Naive thymus-derived CD4-positive, alpha-beta T cell (primary cell): Measurements from ENCODE around the gene METAP1D. TPM values are rescaled to one million over a fixed set of nuclear protein-coding genes. Genes with fewer than 3 reads are reported as not detected.
"Not testable (repeated sequence)": the region's sequence is repeated elsewhere in the genome, so short reads cannot be mapped to it uniquely, and the experiment has no call there.

Source experiments
- ATAC-seq: fragments of 150-1000 bp; cut with Tn5 transposase; 2 replicates; pipeline ENCODE4 v1.10.0; 2021; ENCODE audit warnings: mild to moderate bottlenecking, moderate library complexity
- CTCF ChIA-PET: fragments of 350-600 bp; sonication (Branson Sonifier 250); formaldehyde crosslinking; loops from one replicate; lab custom pipeline; 2021; ENCODE audit warnings: antibody characterized with exemption; lab: Charles Lee
- POLR2A ChIA-PET: fragments of 350-600 bp; sonication (Branson Sonifier 250); formaldehyde crosslinking; loops from one replicate; lab custom pipeline; 2021; ENCODE audit warnings: antibody characterized with exemption, inconsistent platforms; lab: Charles Lee
- DNase-seq, 9 donors: peaks; one replicate each; pipeline versions ENCODE4 v3.0.0 to v3.0.0-alpha.2; 2020 to 2022; ENCODE audit warnings: mixed read lengths in 1 of 9
- H3K27ac ChIP-seq: one replicate; pipeline ENCODE4 v1.7.0; 2013; ENCODE audit warnings: mild to moderate bottlenecking, low read depth, low read length, moderate library complexity
- H3K27me3 ChIP-seq, 2 donors: one replicate each; pipeline ENCODE4 v1.7.0; 2013; ENCODE audit warnings: low read length in 2 of 2, mild to moderate bottlenecking in 2 of 2, moderate library complexity in 2 of 2; ENCODE audit not compliant: control insufficient read depth in 2 of 2, insufficient read depth in 2 of 2
- H3K36me3 ChIP-seq, 3 experiments: 1 replicate in 2 of 3; 2 replicates in 1 of 3; pipeline ENCODE4 v1.7.0; 2013; ENCODE audit warnings: low read length in 3 of 3, mild to moderate bottlenecking in 3 of 3, moderate library complexity in 1 of 3; ENCODE audit not compliant: insufficient read depth in 3 of 3, control insufficient read depth in 2 of 3
- H3K4me1 ChIP-seq, 2 donors: one replicate each; pipeline ENCODE4 v1.7.0; 2013; ENCODE audit warnings: low read length in 2 of 2, mild to moderate bottlenecking in 2 of 2, moderate library complexity in 1 of 2; ENCODE audit not compliant: control insufficient read depth in 2 of 2, insufficient read depth in 2 of 2
- H3K4me3 ChIP-seq: 2 replicates; pipeline ENCODE4 v1.7.0; 2013; ENCODE audit warnings: mild to moderate bottlenecking, low read length
- H3K9me3 ChIP-seq, 3 experiments: 1 replicate in 2 of 3; 2 replicates in 1 of 3; pipeline ENCODE4 v1.7.0; 2013; ENCODE audit warnings: low read length in 3 of 3; ENCODE audit not compliant: control insufficient read depth in 2 of 3
- H3K27ac Mint-ChIP-seq, 9 donors: one replicate each; pipeline ENCODE4 v1.8.0; 2020 to 2022; ENCODE audit warnings: mixed read lengths in 9 of 9, mild to moderate bottlenecking in 8 of 9, moderate library complexity in 5 of 9, inconsistent platforms in 2 of 9
- H3K27me3 Mint-ChIP-seq, 5 donors: one replicate each; pipeline ENCODE4 v1.8.0; 2021 to 2022; ENCODE audit warnings: mixed read lengths in 5 of 5, mild to moderate bottlenecking in 1 of 5
- H3K36me3 Mint-ChIP-seq, 5 donors: one replicate each; pipeline ENCODE4 v1.8.0; 2020 to 2022; ENCODE audit warnings: mixed read lengths in 5 of 5, mild to moderate bottlenecking in 3 of 5, inconsistent platforms in 1 of 5
- H3K4me1 Mint-ChIP-seq, 7 donors: one replicate each; pipeline ENCODE4 v1.8.0; 2020 to 2022; ENCODE audit warnings: mixed read lengths in 7 of 7, mild to moderate bottlenecking in 3 of 7, inconsistent platforms in 1 of 7
- H3K4me3 Mint-ChIP-seq, 10 donors: one replicate each; pipeline ENCODE4 v1.8.0; 2020 to 2022; ENCODE audit warnings: mild to moderate bottlenecking in 10 of 10, mixed read lengths in 10 of 10, moderate library complexity in 6 of 10, inconsistent platforms in 2 of 10
- H3K9me3 Mint-ChIP-seq, 11 donors: one replicate each; pipeline ENCODE4 v1.8.0; 2020 to 2022; ENCODE audit warnings: mixed read lengths in 11 of 11, mild to moderate bottlenecking in 4 of 11, inconsistent platforms in 1 of 11, moderate library complexity in 1 of 11
- intact Hi-C, 2 donors: fragments of 100-400 bp; cut with micrococcal nuclease; formaldehyde crosslinking; loops; one replicate each; pipeline ENCODE4 v1.15.1; 2023
- polyA plus RNA-seq, 2 donors: library from polyadenylated mRNA; unstranded; fragments of 300-500 nt; fragmentation: Illumina TruSeq; gene quantifications; one replicate each; pipeline ENCODE4 v1.2.3, GENCODE V29; 2021
- total RNA-seq, 6 experiments: library from RNA in 5 of 6; stranded (reverse) in 5 of 6; gene quantifications; 1 replicate in 5 of 6; 2 replicates in 1 of 6; pipeline ENCODE4 v1.2.3 and lab custom pipeline; 2021 to 2026

METAP1D gene
- total and polyA plus RNA-seq, 7 experiments from 2014 or later: 3.3 to 12.2 (median 5.6) TPM

GRCh38 chr2:172067905-172068304, 68.2 kb downstream of the METAP1D start:
- H3K4me3 Mint-ChIP-seq, POLR2A ChIA-PET, CTCF ChIA-PET, H3K36me3 ChIP-seq, H3K9me3 Mint-ChIP-seq, H3K27me3 ChIP-seq, H3K4me1 Mint-ChIP-seq, H3K27ac ChIP-seq, H3K4me1 ChIP-seq, H3K27ac Mint-ChIP-seq, intact Hi-C loops, ATAC-seq, H3K4me3 ChIP-seq, H3K9me3 ChIP-seq, DNase-seq: not testable (repeated sequence)
- Mint-ChIP-seq H3K27me3 (peaks cover 7 to 31% (median 11%) of the 10 kb centered on the region in 5 donors), H3K36me3 (peaks cover 0 to 54% (median 43%) of the 10 kb centered on the region in 5 donors)

GRCh38 chr2:172070936-172071335, 71.2 kb downstream of the METAP1D start:
- peaks cover 0 to 6% (median 0%) of the 10 kb centered on the region in 7 donors for H3K4me1 Mint-ChIP-seq
- no peak overlapping the region for H3K27ac ChIP-seq
- intact Hi-C loops: no loop called here
- no peak overlapping the region for H3K4me3 ChIP-seq
- peaks cover 0 to 2% (median 0%) of the 10 kb centered on the region in 11 donors for H3K9me3 Mint-ChIP-seq
- no peak overlapping the region for H3K27ac Mint-ChIP-seq
- DNase-seq (no peak), ATAC-seq (no peak)
- POLR2A ChIA-PET: no interaction called here
- no peaks in the 10 kb centered on the region for H3K4me1 ChIP-seq
- CTCF ChIA-PET: no interaction called here
- H3K36me3 ChIP-seq: no peaks in the 10 kb centered on the region
- H3K9me3 ChIP-seq: no peaks in the 10 kb centered on the region
- no peaks in the 10 kb centered on the region for H3K27me3 ChIP-seq
- H3K36me3 Mint-ChIP-seq: peaks cover 2 to 48% (median 32%) of the 10 kb centered on the region in 5 donors
- peaks cover 12 to 51% (median 21%) of the 10 kb centered on the region in 5 donors for H3K27me3 Mint-ChIP-seq
- H3K4me3 Mint-ChIP-seq: no peak overlapping the region

DNA sequence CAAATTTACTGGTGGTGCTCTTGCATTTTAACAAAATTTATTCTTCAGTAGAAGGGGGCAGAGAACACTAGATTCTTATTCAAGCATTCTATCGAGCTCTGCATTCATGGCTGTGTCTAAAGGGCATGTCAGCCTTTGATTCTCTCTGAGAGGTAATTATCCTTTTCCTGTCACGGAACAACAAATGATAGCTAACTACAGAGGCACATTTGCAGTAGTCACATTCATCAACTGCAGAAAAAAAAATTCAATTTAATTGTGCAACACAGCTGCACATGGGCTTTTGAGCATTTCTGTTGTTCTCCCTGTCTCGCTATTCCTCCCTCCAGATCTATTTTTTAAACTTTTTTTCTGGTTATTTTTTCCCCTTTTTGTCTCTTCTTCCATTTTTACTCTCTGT, 72.5 kb downstream of the METAP1D start:
- Mint-ChIP-seq H3K36me3 (peaks cover 2 to 39% (median 28%) of the 10 kb centered on the region in 5 donors), H3K4me1 (no peaks in the 10 kb centered on the region), H3K27me3 (peaks cover 14 to 60% (median 22%) of the 10 kb centered on the region in 5 donors), H3K4me3 (no peak overlapping the region), H3K9me3 (peaks cover 0 to 2% (median 0%) of the 10 kb centered on the region in 11 donors), H3K27ac (no peak overlapping the region)
- DNase-seq: no peak
- Histone ChIP-seq H3K4me1 (no peaks in the 10 kb centered on the region), H3K27ac (no peak overlapping the region), H3K4me3 (no peak overlapping the region), H3K27me3 (no peaks in the 10 kb centered on the region), H3K9me3 (no peaks in the 10 kb centered on the region), H3K36me3 (no peaks in the 10 kb centered on the region)
- no peak for ATAC-seq
- ChIA-PET POLR2A (no interaction called here), CTCF (no interaction called here)
- intact Hi-C loops: no loop called here

DNA sequence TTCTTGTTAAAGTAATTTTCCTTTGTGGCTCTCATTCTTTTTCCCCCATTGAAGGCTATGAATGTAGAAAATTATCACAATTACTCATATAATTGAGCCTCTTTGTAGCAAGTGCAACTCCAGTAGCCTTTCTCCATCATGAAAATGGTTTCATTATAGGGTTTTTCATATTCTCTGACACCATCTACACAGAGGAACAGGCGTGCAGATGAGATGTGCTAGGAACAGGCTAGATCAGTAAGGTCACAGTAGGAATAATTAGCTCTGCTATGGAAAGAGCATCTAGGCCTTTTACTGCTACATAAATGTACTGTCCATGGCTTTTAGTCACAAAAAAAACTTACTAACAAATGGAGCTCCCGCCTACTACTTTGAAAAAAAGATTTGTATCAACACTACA, 73.0 kb downstream of the METAP1D start:
- ATAC-seq (no peak), DNase-seq (no peak)
- no peaks in the 10 kb centered on the region for H3K36me3 ChIP-seq
- no peaks in the 10 kb centered on the region for H3K4me1 ChIP-seq
- ChIA-PET POLR2A (interaction anchor here (0.9 kb wide), 1 partner anchor 19 kb away, joined by 3 read pairs; no protein-coding TSS in a partner anchor), CTCF (no interaction called here)
- H3K27ac Mint-ChIP-seq: no peak overlapping the region
- intact Hi-C loops: no loop called here
- no peak overlapping the region for H3K4me3 ChIP-seq
- peaks cover 14 to 61% (median 22%) of the 10 kb centered on the region in 5 donors for H3K27me3 Mint-ChIP-seq
- no peaks in the 10 kb centered on the region for H3K9me3 ChIP-seq
- H3K4me1 Mint-ChIP-seq: no peaks in the 10 kb centered on the region
- H3K9me3 Mint-ChIP-seq: peaks cover 0 to 2% (median 0%) of the 10 kb centered on the region in 11 donors
- no peaks in the 10 kb centered on the region for H3K27me3 ChIP-seq
- peaks cover 2 to 39% (median 25%) of the 10 kb centered on the region in 5 donors for H3K36me3 Mint-ChIP-seq
- H3K4me3 Mint-ChIP-seq: no peak overlapping the region
- H3K27ac ChIP-seq: no peak overlapping the region

DNA sequence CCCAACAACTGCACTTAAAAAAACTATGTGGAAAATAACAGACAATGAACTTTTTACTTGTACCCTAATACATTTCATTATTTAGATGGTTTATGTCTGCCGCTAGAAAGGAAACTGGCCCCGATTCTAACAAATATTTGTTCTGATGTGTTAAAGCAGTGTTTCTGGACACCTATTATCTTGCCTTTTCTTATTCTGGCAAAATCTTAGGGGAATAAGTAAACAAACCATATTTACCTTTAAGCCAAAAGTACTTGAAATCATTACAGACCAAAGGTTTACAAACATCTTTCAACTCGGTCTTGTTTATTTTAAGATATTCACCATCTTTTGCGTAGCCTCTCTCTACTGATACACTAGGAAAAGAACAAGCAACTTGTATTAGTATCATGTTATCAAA, 73.8 kb downstream of the METAP1D start:
- Histone ChIP-seq H3K9me3 (no peaks in the 10 kb centered on the region), H3K27me3 (no peaks in the 10 kb centered on the region), H3K36me3 (no peaks in the 10 kb centered on the region), H3K27ac (no peak overlapping the region), H3K4me1 (no peaks in the 10 kb centered on the region), H3K4me3 (no peak overlapping the region)
- POLR2A ChIA-PET: interaction anchor here (0.7 to 0.9 kb wide), 2 partner anchors 18 to 61 kb away, joined by 3 to 4 read pairs; no protein-coding TSS in a partner anchor
- Mint-ChIP-seq H3K9me3 (peaks cover 0 to 2% (median 0%) of the 10 kb centered on the region in 11 donors), H3K36me3 (peaks cover 2 to 39% (median 22%) of the 10 kb centered on the region in 5 donors), H3K27me3 (peaks cover 20 to 68% (median 22%) of the 10 kb centered on the region in 5 donors), H3K4me1 (no peaks in the 10 kb centered on the region), H3K4me3 (no peak overlapping the region), H3K27ac (no peak overlapping the region)
- CTCF ChIA-PET: no interaction called here
- intact Hi-C loops: no loop called here
- DNase-seq: no peak
- ATAC-seq: no peak

DNA sequence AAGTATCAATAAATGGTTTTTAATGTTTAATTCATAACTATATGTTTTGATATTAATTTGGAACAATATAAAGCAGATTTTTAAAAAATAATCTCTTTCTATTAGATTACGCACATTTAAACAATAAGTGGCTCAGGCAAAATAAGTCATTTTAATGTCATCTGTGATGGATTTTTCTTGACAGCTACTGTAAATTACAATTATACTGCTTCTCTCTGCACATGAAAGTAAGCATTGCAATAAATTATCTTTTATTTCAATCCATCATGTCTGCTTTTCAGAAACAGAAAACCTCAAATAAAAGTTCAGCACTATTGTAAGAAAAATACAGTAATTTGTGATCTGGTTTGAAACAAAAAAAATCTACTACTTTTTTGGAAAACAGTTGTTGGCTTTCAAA, 74.5 kb downstream of the METAP1D start:
- DNase-seq (no peak), ATAC-seq (no peak)
- H3K27me3 Mint-ChIP-seq: peaks cover 21 to 71% (median 30%) of the 10 kb centered on the region in 5 donors
- no peak overlapping the region for H3K27ac Mint-ChIP-seq
- Histone ChIP-seq H3K9me3 (no peaks in the 10 kb centered on the region), H3K4me1 (no peaks in the 10 kb centered on the region), H3K27me3 (peaks cover 0 to 3% of the 10 kb centered on the region in 2 donors), H3K36me3 (no peaks in the 10 kb centered on the region), H3K4me3 (no peak overlapping the region), H3K27ac (no peak overlapping the region)
- no peaks in the 10 kb centered on the region for H3K9me3 Mint-ChIP-seq
- CTCF ChIA-PET: no interaction called here
- POLR2A ChIA-PET: interaction anchor here (0.7 kb wide), 1 partner anchor 60 kb away, joined by 4 read pairs; no protein-coding TSS in a partner anchor
- H3K36me3 Mint-ChIP-seq: peaks cover 2 to 34% (median 18%) of the 10 kb centered on the region in 5 donors
- intact Hi-C loops: no loop called here
- no peak overlapping the region for H3K4me3 Mint-ChIP-seq
- no peaks in the 10 kb centered on the region for H3K4me1 Mint-ChIP-seq

DNA sequence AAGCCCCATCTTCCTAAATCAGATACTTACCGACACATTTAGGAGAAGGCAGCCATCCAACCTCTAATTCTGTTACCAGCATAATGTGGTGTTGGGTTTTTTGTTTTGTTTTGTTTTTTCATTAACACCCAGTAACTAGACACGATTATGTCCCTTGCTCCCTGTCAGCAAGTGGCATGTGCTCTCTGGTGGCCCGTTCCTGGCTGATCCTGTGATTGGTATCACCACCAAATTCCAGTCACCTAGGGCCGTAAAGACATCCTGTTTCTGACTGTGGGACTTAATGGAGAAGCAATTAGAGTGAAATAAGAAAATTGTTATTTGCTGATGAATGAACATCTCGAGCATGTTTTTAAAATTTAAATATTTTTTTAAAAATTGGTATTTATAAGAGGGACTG, 79.7 kb downstream of the METAP1D start:
- intact Hi-C loops: no loop called here
- Mint-ChIP-seq H3K4me1 (peaks cover 5 to 30% (median 20%) of the 10 kb centered on the region in 7 donors), H3K27ac (peak overlapping the region in 3 of 9 donors; percentile 74 to 86 (median 76)), H3K4me3 (peak overlapping the region in 1 of 10 donors; percentile 70), H3K27me3 (peaks cover 57 to 87% (median 66%) of the 10 kb centered on the region in 5 donors), H3K9me3 (peaks cover 0 to 34% (median 6%) of the 10 kb centered on the region in 11 donors), H3K36me3 (peaks cover 0 to 8% (median 4%) of the 10 kb centered on the region in 5 donors)
- POLR2A ChIA-PET: interaction anchor here (0.6 to 1.0 kb wide), 2 partner anchors 16 to 174 kb away, joined by 3 read pairs; no protein-coding TSS in a partner anchor
- DNase-seq (no peak), ATAC-seq (no peak)
- CTCF ChIA-PET: interaction anchor here (0.5 to 1.2 kb wide), 3 partner anchors 22 to 236 kb away, joined by 3 to 4 read pairs (median 4); no protein-coding TSS in a partner anchor
- Histone ChIP-seq H3K27ac (no peak overlapping the region), H3K4me1 (peaks cover 18 to 19% of the 10 kb centered on the region in 2 donors), H3K27me3 (peaks cover 48 to 50% of the 10 kb centered on the region in 2 donors), H3K4me3 (no peak overlapping the region), H3K9me3 (peaks cover 0 to 9% (median 0%) of the 10 kb centered on the region in 3 experiments), H3K36me3 (no peaks in the 10 kb centered on the region)
